ENCODE measurements around the gene AMBP. TPM values are rescaled to one million over a fixed set of nuclear protein-coding genes. Genes with fewer than 3 reads are reported as not detected.

AMBP gene
- 1.0 TPM for total RNA-seq
- long read RNA-seq, partial matches to known transcripts = 0 of 1 reads
- long read RNA-seq, other reads (novel, unspliced or antisense) = 0 of 1 reads

- intact Hi-C loops (cut with DNase I) = no loop called here
- no peaks in the 10 kb centered on the region for H3K36me3 ChIP-seq
- no peaks in the 10 kb centered on the region for H3K27me3 ChIP-seq (ENCODE audit: low read depth)
- H3K9me3 ChIP-seq = no peaks in the 10 kb centered on the region
- no peak within 1 kb of the TSS for H3K27ac ChIP-seq
- peaks cover 35% of the 10 kb centered on the region for H3K4me1 ChIP-seq
- ATAC-seq (no peak), DNase-seq (no peak)
- no peak within 1 kb of the TSS for H3K4me3 ChIP-seq
- TF ChIP-seq CTCF (IDR thresholded peaks at IDR 0.05) = no peak
Measured at GRCh38 chr9:114078021-114078780, at the start of gene AMBP. TSS of gene AMBP (minus strand) at chr9:114078300. CDS start at chr9:114078209, 91 bp downstream.

- DNase-seq = no peak
Measured at GRCh38 chr9:114126247-114127060, 48.4 kb upstream of the AMBP start.

GRCh38 chr9:114125476-114126013 is 47.4 kb upstream of the AMBP start:
- Histone ChIP-seq H3K4me3 (no peak overlapping the region), H3K27ac (no peak overlapping the region), H3K4me1 (no peaks in the 10 kb centered on the region), H3K36me3 (no peaks in the 10 kb centered on the region), H3K27me3 (ENCODE audit: low read depth) (no peaks in the 10 kb centered on the region), H3K9me3 (no peaks in the 10 kb centered on the region)
- intact Hi-C loops (cut with DNase I) = no loop called here
- DNase-seq (no peak), ATAC-seq (no peak)
- no peak for TF ChIP-seq CTCF (IDR thresholded peaks at IDR 0.05)

More at GRCh38 chr9:114126247-114127060, 48.4 kb upstream of the AMBP start:
- H3K36me3 ChIP-seq = no peaks in the 10 kb centered on the region
- no peak overlapping the region for H3K27ac ChIP-seq
- H3K4me3 ChIP-seq = no peak overlapping the region
- intact Hi-C loops (cut with DNase I) = no loop called here
- H3K4me1 ChIP-seq = no peaks in the 10 kb centered on the region
- no peaks in the 10 kb centered on the region for H3K9me3 ChIP-seq
- ATAC-seq = no peak
- H3K27me3 ChIP-seq (ENCODE audit: low read depth) = no peaks in the 10 kb centered on the region
- no peak for TF ChIP-seq CTCF (IDR thresholded peaks at IDR 0.05)

GRCh38 chr9:114124666-114125475 is 46.8 kb upstream of the AMBP start:
- no peak for TF ChIP-seq CTCF (IDR thresholded peaks at IDR 0.05)
- H3K27ac ChIP-seq = no peak overlapping the region
- H3K27me3 ChIP-seq (ENCODE audit: low read depth) = no peaks in the 10 kb centered on the region
- H3K4me3 ChIP-seq = no peak overlapping the region
- DNase-seq (no peak), ATAC-seq (no peak)
- H3K36me3 ChIP-seq = no peaks in the 10 kb centered on the region
- intact Hi-C loops (cut with DNase I) = no loop called here
- H3K4me1 ChIP-seq = no peaks in the 10 kb centered on the region
- no peaks in the 10 kb centered on the region for H3K9me3 ChIP-seq

GRCh38 chr9:114124138-114124537 is 46.0 kb upstream of the AMBP start:
- Histone ChIP-seq H3K9me3 (no peaks in the 10 kb centered on the region), H3K36me3 (no peaks in the 10 kb centered on the region), H3K4me3 (no peak overlapping the region), H3K27ac (no peak overlapping the region), H3K27me3 (ENCODE audit: low read depth) (no peaks in the 10 kb centered on the region), H3K4me1 (peaks cover under 1% of the 10 kb centered on the region)
- intact Hi-C loops (cut with DNase I) = no loop called here
- ATAC-seq (no peak), DNase-seq (no peak)
- TF ChIP-seq CTCF (IDR thresholded peaks at IDR 0.05) = no peak
